Putamen (tissue), 1 donor: ENCODE data around the gene SLC22A6.

Source experiments
- DNase-seq: peaks from one replicate; pipeline ENCODE4 v3.0.0-alpha.2; 2016; ENCODE audit warnings: low spot score

The SLC22A6 gene

GRCh38 chr11:62984451-62984991 lies at the start of gene SLC22A6:
SLC22A6 (minus strand) TSS chr11:62984967; CDS start chr11:62984690, 277 bp downstream.
- no peak for DNase-seq

- no peak for DNase-seq
Measured at GRCh38 chr11:63032457-63032856, 47.7 kb upstream of the SLC22A6 start.

- DNase-seq, result peak; percentile 79
Measured at GRCh38 chr11:63023841-63024648, 39.3 kb upstream of the SLC22A6 start.

DNA sequence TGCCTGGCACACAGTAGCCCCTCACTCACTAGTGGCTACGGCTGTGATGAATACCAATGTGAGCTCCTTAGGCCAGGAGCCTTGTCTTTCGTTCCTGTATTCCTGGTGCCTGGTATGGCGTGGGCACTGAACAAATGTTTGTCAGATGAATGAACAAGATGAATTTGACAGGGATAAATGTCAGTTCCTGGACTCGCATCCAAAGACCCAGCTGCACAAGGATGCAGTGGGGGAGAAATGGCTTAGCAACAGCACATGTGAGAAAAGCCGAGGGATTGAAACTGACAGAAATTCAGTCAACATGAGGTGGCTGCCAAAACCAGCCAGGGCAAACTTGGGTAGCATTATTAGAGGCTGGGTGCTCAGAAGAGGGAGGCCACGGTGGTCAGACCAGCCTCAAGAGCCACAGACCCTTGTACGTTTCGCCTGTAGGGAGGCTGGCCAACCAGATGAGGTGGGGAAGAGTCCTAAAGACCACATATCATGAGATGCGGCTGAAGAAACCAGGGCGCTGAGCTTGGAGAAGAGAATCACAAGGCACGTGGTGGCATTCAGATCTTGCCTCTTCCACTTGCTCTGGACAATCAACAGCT lies 38.6 kb upstream of the SLC22A6 start:
- no peak for DNase-seq

DNA sequence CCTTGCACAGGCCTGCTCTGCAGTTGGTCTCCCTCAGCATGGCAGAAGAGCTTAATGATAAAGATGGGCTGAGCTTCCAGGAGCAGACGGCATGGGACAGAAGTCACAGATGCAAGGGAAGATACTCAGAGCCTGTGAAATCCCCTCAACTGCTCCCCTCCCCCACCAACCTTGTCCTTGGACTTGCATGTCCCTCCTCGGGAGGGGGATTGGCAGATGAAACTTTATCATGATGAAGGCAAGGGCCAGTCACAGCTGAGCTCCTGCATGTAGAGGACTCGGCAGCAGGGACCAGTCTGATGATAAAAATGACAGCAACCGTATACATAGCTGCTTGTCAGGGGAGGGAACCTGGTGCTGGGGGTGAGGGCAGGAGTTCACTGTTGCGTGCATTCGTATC lies 37.7 kb upstream of the SLC22A6 start:
- no peak for DNase-seq

GRCh38 chr11:63020671-63021291 lies 36.0 kb upstream of the SLC22A6 start:
- no peak for DNase-seq

DNA sequence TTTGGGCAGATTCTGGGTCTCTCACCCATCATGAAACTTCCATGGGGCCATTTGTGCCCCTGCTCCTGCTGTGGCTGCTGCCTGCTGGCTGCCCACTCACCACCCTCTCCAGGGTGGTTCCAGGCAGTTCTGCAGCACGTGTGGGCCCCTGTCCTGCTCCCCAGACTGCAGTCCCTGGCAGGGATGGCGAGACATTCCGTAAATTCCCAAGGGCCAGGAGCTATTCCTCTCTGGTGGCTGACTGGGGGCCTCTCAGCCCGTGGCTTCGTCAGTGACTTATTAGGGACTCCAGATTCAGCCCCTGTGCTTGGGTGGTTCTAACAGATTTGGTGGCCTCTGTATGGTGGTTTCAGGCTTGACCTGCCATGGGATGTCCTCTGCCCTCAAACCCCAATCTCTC lies 34.7 kb upstream of the SLC22A6 start:
- no peak for DNase-seq

GRCh38 chr11:63017306-63017974 lies 32.7 kb upstream of the SLC22A6 start:
- no peak for DNase-seq

DNA sequence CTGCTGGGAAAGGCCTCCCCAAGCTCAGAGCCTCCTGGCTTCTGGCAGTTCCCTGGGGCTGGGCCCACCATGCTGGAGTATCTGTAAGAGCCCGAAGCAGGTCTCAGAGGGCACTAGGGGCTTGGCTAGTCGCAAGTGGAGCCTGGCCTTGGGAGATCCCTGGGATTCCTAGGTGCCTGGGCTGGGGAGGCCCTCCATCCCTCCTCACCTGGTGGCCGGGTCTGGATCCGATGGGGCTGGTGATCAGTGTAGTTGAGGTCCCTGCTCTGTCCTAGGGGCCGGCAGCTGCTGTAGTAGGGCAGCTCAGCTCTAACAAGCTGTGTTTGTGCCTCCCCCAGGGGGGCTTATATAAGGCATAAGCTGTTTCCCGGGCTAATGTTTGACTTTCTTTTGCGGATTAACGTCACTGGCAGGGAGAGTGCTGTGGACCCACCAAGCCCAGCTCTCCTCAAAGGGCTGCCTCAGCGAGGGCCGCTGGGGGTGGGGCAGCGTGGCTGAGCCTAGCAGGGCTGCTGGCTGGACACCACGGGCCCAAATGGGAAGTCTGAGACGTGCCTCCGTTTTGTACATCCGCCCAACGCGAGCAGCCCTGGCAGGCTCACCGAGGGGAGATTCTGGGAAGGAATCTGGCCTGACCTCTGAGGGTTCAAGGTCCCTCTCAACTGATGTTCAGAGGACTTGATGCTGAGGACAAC lies 30.9 kb upstream of the SLC22A6 start, which contains the start of gene SLC22A8:
TSS of gene SLC22A8 (minus strand) at position 321 of the 695 bp plus-strand sequence. CDS start 883 bp downstream, outside the sequence.
- DNase-seq, result no peak

DNA sequence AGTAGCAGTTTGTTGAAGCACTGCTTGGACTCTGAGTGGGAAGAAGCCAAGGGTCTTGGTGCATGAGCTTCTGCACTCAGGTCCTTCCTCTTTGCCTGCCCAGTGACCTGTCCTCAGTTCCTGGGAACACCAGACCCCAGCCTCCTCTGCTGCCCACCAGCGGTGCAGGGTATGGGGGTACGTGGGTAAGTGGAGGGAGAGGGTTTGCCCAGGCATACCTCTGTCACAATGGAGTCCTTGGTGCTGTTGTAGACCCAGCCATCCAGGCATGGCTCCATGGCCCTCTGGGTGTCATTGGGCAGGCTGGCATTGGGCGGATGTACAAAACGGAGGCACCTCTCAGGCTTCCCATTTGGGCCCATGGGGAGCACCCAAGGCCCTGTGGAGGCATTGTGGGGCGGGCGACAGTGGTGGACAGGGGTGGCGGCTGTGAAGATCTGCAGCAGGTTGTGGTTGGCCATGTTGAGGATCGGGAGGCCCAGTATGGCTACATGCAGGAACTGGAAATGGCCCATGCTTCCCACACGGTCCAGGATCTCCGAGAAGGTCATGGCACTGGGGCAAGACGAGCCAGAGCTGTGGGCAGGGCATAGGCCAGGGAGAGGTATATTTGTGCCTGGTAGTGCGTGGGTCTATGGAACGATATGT lies 29.8 kb upstream of the SLC22A6 start:
- no peak for DNase-seq

DNA sequence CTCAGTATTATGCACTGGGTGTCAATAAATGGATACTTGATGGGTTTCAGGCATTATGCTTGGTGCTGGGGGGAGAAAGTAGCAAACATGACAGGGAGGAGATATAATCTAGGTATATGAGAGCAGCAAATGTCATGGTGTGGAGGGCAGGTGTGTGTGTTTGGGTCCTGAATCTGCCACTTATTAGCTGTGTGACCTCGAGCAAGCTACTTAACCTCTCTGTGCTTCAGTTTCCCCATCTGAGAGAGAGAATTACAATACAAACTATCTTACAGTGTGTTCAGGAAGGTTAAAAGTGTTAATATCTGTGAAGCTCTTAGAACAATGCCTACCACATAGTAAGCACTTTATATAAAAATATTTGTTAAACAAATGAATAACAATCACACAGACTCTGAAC lies 28.1 kb upstream of the SLC22A6 start:
- DNase-seq, result no peak

GRCh38 chr11:63012430-63012829 lies 27.7 kb upstream of the SLC22A6 start:
- no peak for DNase-seq

DNA sequence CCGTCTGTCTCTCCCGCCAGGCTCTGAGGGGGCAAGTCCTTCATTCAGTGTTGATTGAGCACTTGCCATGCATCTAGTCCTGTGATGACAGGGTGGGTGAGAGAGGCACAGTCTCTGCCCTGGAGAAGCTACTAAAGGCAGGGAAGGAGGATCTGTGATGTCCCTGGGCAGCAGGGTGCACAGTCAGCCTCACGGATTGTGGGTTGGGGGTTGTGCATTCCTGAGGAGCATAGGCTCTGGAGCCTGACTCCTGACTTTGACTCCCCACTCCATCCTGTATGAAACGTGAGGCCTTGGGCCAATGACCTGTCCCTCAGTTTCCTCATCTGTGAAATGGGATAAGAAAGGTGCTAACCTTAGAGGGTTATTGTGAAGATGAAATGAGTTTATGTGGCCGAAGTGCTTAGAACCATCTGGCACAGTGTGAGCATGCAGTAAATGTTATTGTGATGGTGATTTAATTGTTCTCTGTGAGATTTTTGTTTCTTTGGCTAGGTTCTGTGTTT lies 26.2 kb upstream of the SLC22A6 start:
- no peak for DNase-seq

GRCh38 chr11:63007920-63008319 lies 23.2 kb upstream of the SLC22A6 start:
- DNase-seq, result no peak

- DNase-seq, result no peak
Measured at GRCh38 chr11:63001456-63001855, 16.7 kb upstream of the SLC22A6 start.

DNA sequence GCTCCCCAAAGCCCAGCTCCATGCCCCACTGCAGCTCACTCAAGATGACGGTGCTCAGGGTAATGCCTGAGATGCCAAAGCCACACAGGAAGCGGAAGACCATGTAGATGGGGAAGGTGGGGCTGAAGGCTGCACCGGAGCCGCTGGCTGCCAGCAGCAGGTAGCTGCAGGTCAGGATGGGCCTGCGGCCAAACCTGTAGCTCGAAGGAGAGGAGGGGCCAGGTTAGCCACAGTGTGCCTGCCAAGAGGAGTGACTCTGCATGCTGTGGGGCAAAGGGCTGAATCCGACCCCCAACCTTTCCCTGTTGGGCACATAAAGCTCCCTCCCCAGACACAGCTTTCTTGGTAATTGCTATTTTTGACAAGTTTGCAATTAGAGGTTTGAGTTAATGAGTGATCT lies 14.9 kb upstream of the SLC22A6 start:
- DNase-seq, result no peak

DNA sequence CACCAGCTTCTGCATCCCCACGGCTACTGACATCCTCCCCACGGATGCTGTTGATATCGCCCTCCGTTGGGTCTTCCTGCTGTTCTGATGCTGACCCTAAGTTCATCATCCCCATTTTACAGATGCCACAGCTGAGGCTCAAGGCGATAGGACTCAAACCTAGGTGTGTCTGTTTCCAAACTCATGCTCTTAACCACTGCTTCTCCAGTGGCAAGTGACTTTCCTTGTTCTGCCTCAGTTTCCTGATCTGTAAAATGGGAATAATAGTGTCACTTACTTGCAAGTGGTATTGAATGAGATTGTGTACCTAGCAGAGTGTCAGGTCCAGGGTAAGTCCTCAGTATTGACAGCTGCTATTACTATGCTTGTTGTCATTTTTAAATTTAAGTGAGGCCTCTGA lies 14.4 kb upstream of the SLC22A6 start:
- no peak for DNase-seq

GRCh38 chr11:62996271-62996670 lies 11.5 kb upstream of the SLC22A6 start:
- no peak for DNase-seq

GRCh38 chr11:62994775-62995174 lies 10.0 kb upstream of the SLC22A6 start:
- DNase-seq, result no peak

DNA sequence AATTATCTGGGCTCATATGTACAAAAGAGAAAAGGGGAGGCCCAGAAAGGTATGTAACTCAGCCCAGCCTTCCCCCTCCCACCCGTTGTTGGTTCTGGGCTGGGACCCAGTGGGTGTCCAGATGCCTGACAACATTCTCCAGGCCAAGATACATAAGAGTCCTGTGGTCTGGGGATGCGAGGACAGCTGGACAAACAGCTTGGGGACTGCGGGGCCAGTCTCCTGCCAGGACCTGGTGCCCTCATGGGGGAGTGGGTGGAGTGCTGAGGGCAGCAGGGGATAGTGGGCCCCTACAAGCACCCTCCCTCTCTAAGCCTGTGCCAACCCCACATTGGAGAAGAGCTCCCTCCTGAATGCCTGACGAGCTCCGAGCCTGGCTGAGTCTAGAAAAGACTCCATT lies 3.5 kb upstream of the SLC22A6 start:
- DNase-seq, result no peak
